OCI-LY1 (cell line): ENCODE results near the gene DCUN1D2.

Source experiments
- H2AFZ ChIP-seq: fragments of 200-600 bp; sonication (generic), shearing (Covaris generic); 2 replicates; pipeline ENCODE4 v1.6.0; 2014; ENCODE audit warnings: antibody characterized with exemption, mild to moderate bottlenecking, low read length
- H3F3A ChIP-seq: fragments of 200-600 bp; sonication (generic), shearing (Covaris generic); 2 replicates; pipeline ENCODE4 v1.6.0; 2014; ENCODE audit warnings: mild to moderate bottlenecking, antibody characterized with exemption, low read length, moderate library complexity; ENCODE audit not compliant: insufficient read depth
- H3K27ac ChIP-seq: fragments of 200-600 bp; sonication (generic); 2 replicates; pipeline ENCODE4 v1.5.1; 2014; ENCODE audit warnings: low read length, mixed run types, mild to moderate bottlenecking, low read depth; ENCODE audit not compliant: poor library complexity, severe bottlenecking
- H3K27me3 ChIP-seq: fragments of 200-600 bp; sonication (generic); 2 replicates; pipeline ENCODE4 v1.6.0; 2014; ENCODE audit warnings: antibody characterized with exemption, mild to moderate bottlenecking, low read length, moderate library complexity; ENCODE audit not compliant: insufficient read depth
- H3K36me3 ChIP-seq: fragments of 200-600 bp; sonication (generic); 2 replicates; pipeline ENCODE4 v1.6.1; 2014; ENCODE audit warnings: mild to moderate bottlenecking, antibody characterized with exemption, low read length, moderate library complexity, mixed read lengths; ENCODE audit not compliant: insufficient read depth
- H3K4me1 ChIP-seq: fragments of 200-600 bp; sonication (generic); 2 replicates; pipeline ENCODE4 v1.5.1; 2014; ENCODE audit warnings: mild to moderate bottlenecking, low read length, moderate library complexity; ENCODE audit not compliant: insufficient read depth, severe bottlenecking
- H3K4me2 ChIP-seq: fragments of 200-600 bp; sonication (generic), shearing (Covaris generic); 2 replicates; pipeline ENCODE4 v1.6.1; 2014; ENCODE audit warnings: low read length
- H3K4me3 ChIP-seq: fragments of 200-600 bp; sonication (generic); 2 replicates; pipeline ENCODE4 v1.5.1; 2014; ENCODE audit warnings: low read length, low read depth, mild to moderate bottlenecking, mixed read lengths; ENCODE audit not compliant: poor library complexity, severe bottlenecking
- H3K79me2 ChIP-seq: fragments of 200-600 bp; shearing (Covaris generic); 2 replicates; pipeline ENCODE4 v1.6.1; 2016; ENCODE audit warnings: mixed run types, low read length, mixed read lengths; ENCODE audit not compliant: insufficient read depth
- H3K9ac ChIP-seq: fragments of 200-600 bp; sonication (generic), shearing (Covaris generic); 2 replicates; pipeline ENCODE4 v1.6.1; 2014; ENCODE audit warnings: mild to moderate bottlenecking, low read length, mixed read lengths
- H3K9me2 ChIP-seq: fragments of 200-600 bp; sonication (generic), shearing (Covaris generic); 2 replicates; pipeline ENCODE4 v1.6.1; 2014; ENCODE audit warnings: low read depth, mild to moderate bottlenecking, low read length, mixed read lengths
- H3K9me3 ChIP-seq: fragments of 200-600 bp; shearing (Covaris generic); 2 replicates; pipeline ENCODE4 v1.6.1; 2014; ENCODE audit warnings: low read length, mixed read lengths
- H4K20me1 ChIP-seq: fragments of 200-600 bp; sonication (generic), shearing (Covaris generic); 2 replicates; pipeline ENCODE4 v1.6.0; 2016; ENCODE audit warnings: mild to moderate bottlenecking, low read length; ENCODE audit not compliant: insufficient read depth
- CTCF ChIP-seq: fragments of 200-600 bp; sonication (generic), shearing (Covaris generic); IDR thresholded peaks from 2 replicates; pipeline ENCODE4 v1.5.1; 2017; ENCODE audit warnings: mild to moderate bottlenecking, antibody characterized with exemption, low read length, moderate library complexity, mixed read lengths
- EZH2 ChIP-seq: fragments of 200-600 bp; sonication (generic), shearing (Covaris generic); IDR thresholded peaks from 2 replicates; pipeline ENCODE4 v1.8.0; 2017; ENCODE audit warnings: borderline replicate concordance, mixed run types, mild to moderate bottlenecking, antibody characterized with exemption, low read length, moderate library complexity, mixed read lengths

DCUN1D2 gene

GRCh38 chr13:113419531-113420193 lies 70.8 kb downstream of the DCUN1D2 start:
- Histone ChIP-seq H3K79me2 (no peaks in the 10 kb centered on the region), H3K4me3 (no peak overlapping the region), H3K36me3 (no peaks in the 10 kb centered on the region), H3K9me2 (no peaks in the 10 kb centered on the region), H3K9ac (no peak overlapping the region), H3K27ac (no peak overlapping the region), H3F3A (no peaks in the 10 kb centered on the region), H3K4me1 (peaks cover 15% of the 10 kb centered on the region), H3K9me3 (no peaks in the 10 kb centered on the region), H3K4me2 (no peak overlapping the region), H4K20me1 (no peaks in the 10 kb centered on the region), H3K27me3 (no peaks in the 10 kb centered on the region), H2AFZ (no peak overlapping the region)
- TF ChIP-seq EZH2 (no peak), CTCF (no peak)

GRCh38 chr13:113418722-113419049 lies 71.8 kb downstream of the DCUN1D2 start:
- no peaks in the 10 kb centered on the region for H3K9me2 ChIP-seq
- no peak overlapping the region for H3K4me2 ChIP-seq
- peaks cover 15% of the 10 kb centered on the region for H3K4me1 ChIP-seq
- H4K20me1 ChIP-seq: no peaks in the 10 kb centered on the region
- no peaks in the 10 kb centered on the region for H3K9me3 ChIP-seq
- H3K27ac ChIP-seq: no peak overlapping the region
- H3K4me3 ChIP-seq: no peak overlapping the region
- no peaks in the 10 kb centered on the region for H3K36me3 ChIP-seq
- H3K27me3 ChIP-seq: no peaks in the 10 kb centered on the region
- TF ChIP-seq CTCF: no peak
- TF ChIP-seq EZH2: no peak
- H3K9ac ChIP-seq: no peak overlapping the region
- H2AFZ ChIP-seq: no peak overlapping the region
- no peaks in the 10 kb centered on the region for H3K79me2 ChIP-seq
- no peaks in the 10 kb centered on the region for H3F3A ChIP-seq

- Histone ChIP-seq H4K20me1 (no peaks in the 10 kb centered on the region), H2AFZ (no peak overlapping the region), H3K4me2 (no peak overlapping the region), H3K36me3 (no peaks in the 10 kb centered on the region), H3K27me3 (no peaks in the 10 kb centered on the region), H3K79me2 (no peaks in the 10 kb centered on the region), H3K9me2 (no peaks in the 10 kb centered on the region), H3K4me1 (peaks cover 15% of the 10 kb centered on the region), H3K27ac (no peak overlapping the region), H3F3A (no peaks in the 10 kb centered on the region), H3K9me3 (no peaks in the 10 kb centered on the region), H3K4me3 (no peak overlapping the region), H3K9ac (no peak overlapping the region)
- TF ChIP-seq EZH2 (no peak), CTCF (no peak)
Measured at GRCh38 chr13:113417836-113418721, 72.4 kb downstream of the DCUN1D2 start.
